HEK293 (cell line): Measurements from ENCODE around the gene FZD10.

Experiments
- CTCF ChIA-PET: fragments of 350-600 bp; formaldehyde crosslinking; extraction: SDS; loops from one replicate; lab custom pipeline; 2021; ENCODE audit warnings: antibody characterized with exemption; lab: Yijun Ruan, JAX
- POLR2A ChIA-PET: fragments of 300-600 bp; formaldehyde crosslinking; extraction: SDS; loops from one replicate; lab custom pipeline; 2020; ENCODE audit warnings: antibody characterized with exemption, inconsistent platforms; lab: Yijun Ruan, JAX
- H3K27ac ChIP-seq: fragments of 200-500 bp; sonication (Bioruptor generic); 2 replicates; pipeline ENCODE4 v1.5.1; 2014; ENCODE audit warnings: low read depth, low read length, control low read depth, inconsistent platforms; ENCODE audit errors: extremely low read depth
- H3K36me3 ChIP-seq, 2 experiments: fragments of 200-500 bp in 1 of 2; sonication (Bioruptor generic) in 1 of 2; 1 replicate in 1 of 2; 2 replicates in 1 of 2; pipeline ENCODE4 v1.5.1; 2014 to 2017; ENCODE audit warnings: inconsistent platforms in 2 of 2, low read length in 2 of 2; ENCODE audit not compliant: control insufficient read depth in 2 of 2, insufficient read depth in 1 of 2
- H3K4me1 ChIP-seq: fragments of 200-500 bp; sonication (Bioruptor generic); 2 replicates; pipeline ENCODE4 v1.5.1; 2014; ENCODE audit warnings: mild to moderate bottlenecking, low read length, inconsistent platforms; ENCODE audit not compliant: control insufficient read depth, insufficient read depth
- H3K4me3 ChIP-seq: 2 replicates; pipeline ENCODE4 v1.5.1; 2011; ENCODE audit warnings: low read depth, mild to moderate bottlenecking, control low read depth, low read length, moderate library complexity
- H3K9me3 ChIP-seq: fragments of 200-500 bp; sonication (Bioruptor generic); 2 replicates; pipeline ENCODE4 v1.5.1; 2014; ENCODE audit warnings: low read depth, low read length, inconsistent platforms; ENCODE audit not compliant: control insufficient read depth, insufficient read depth
- GFI1B ChIP-seq: fragments of 450-650 bp; formaldehyde crosslinking; IDR thresholded peaks from 2 replicates; pipeline ENCODE4 v1.5.1; 2016; ENCODE audit warnings: missing biosample characterization, missing genetic modification characterization
- HOXA7 ChIP-seq: sonication (generic); formaldehyde crosslinking; IDR thresholded peaks from 2 replicates; pipeline ENCODE4 v1.8.1; 2022; ENCODE audit warnings: missing genetic modification reagents, borderline replicate concordance
- KLF16 ChIP-seq: fragments of 450-650 bp; formaldehyde crosslinking; IDR thresholded peaks from 2 replicates; pipeline ENCODE4 v1.5.1; 2017; ENCODE audit warnings: missing biosample characterization, missing genetic modification characterization
- KLF7 ChIP-seq: fragments of 450-650 bp; formaldehyde crosslinking; IDR thresholded peaks from 2 replicates; pipeline ENCODE4 v1.5.1; 2016; ENCODE audit warnings: missing biosample characterization, missing genetic modification characterization, borderline replicate concordance
- OVOL3 ChIP-seq: fragments of 450-650 bp; formaldehyde crosslinking; IDR thresholded peaks from 2 replicates; pipeline ENCODE4 v1.5.1; 2016; ENCODE audit warnings: missing biosample characterization, missing genetic modification characterization
- PBX3 ChIP-seq: sonication (generic); formaldehyde crosslinking; IDR thresholded peaks from 2 replicates; pipeline ENCODE4 v1.8.1; 2022; ENCODE audit warnings: mild to moderate bottlenecking, moderate library complexity, missing genetic modification reagents
- REPIN1 ChIP-seq: fragments of 450-650 bp; formaldehyde crosslinking; IDR thresholded peaks from 2 replicates; pipeline ENCODE4 v1.5.1; 2017; ENCODE audit warnings: missing biosample characterization, missing genetic modification characterization, low read depth
- SETDB1 ChIP-seq: IDR thresholded peaks from one replicate; pipeline ENCODE4 v1.6.1; 2017; ENCODE audit warnings: mild to moderate bottlenecking, low read length, moderate library complexity, mixed read lengths; ENCODE audit not compliant: insufficient read length
- YY1 ChIP-seq: fragments of 450-650 bp; formaldehyde crosslinking; IDR thresholded peaks from 2 replicates; pipeline ENCODE4 v1.5.1; 2018; ENCODE audit warnings: missing biosample characterization, missing genetic modification characterization
- ZBTB21 ChIP-seq: fragments of 450-650 bp; formaldehyde crosslinking; IDR thresholded peaks from 2 replicates; pipeline ENCODE4 v1.5.1; 2017; ENCODE audit warnings: missing biosample characterization, missing genetic modification characterization
- ZBTB8A ChIP-seq: fragments of 450-650 bp; formaldehyde crosslinking; IDR thresholded peaks from 2 replicates; pipeline ENCODE4 v1.5.1; 2016; ENCODE audit warnings: missing biosample characterization, missing genetic modification characterization
- ZEB2 ChIP-seq: fragments of 450-650 bp; formaldehyde crosslinking; IDR thresholded peaks from 2 replicates; pipeline ENCODE4 v1.5.1; 2016; ENCODE audit warnings: missing biosample characterization, missing genetic modification characterization
- ZFP41 ChIP-seq: fragments of 450-650 bp; formaldehyde crosslinking; IDR thresholded peaks from 2 replicates; pipeline ENCODE4 v1.5.1; 2016; ENCODE audit warnings: missing biosample characterization, missing genetic modification characterization, borderline replicate concordance
- ZNF10 ChIP-seq: fragments of 450-650 bp; formaldehyde crosslinking; IDR thresholded peaks from 2 replicates; pipeline ENCODE4 v1.5.1; 2017; ENCODE audit warnings: missing biosample characterization, missing genetic modification characterization
- ZNF112 ChIP-seq: fragments of 450-650 bp; formaldehyde crosslinking; IDR thresholded peaks from 2 replicates; pipeline ENCODE4 v1.5.0; 2017; ENCODE audit warnings: missing biosample characterization, missing genetic modification characterization
- ZNF121 ChIP-seq: fragments of 450-650 bp; formaldehyde crosslinking; IDR thresholded peaks from 2 replicates; pipeline ENCODE4 v1.5.1; 2016; ENCODE audit warnings: missing biosample characterization, missing genetic modification characterization
- ZNF133 ChIP-seq: fragments of 450-650 bp; formaldehyde crosslinking; IDR thresholded peaks from 2 replicates; pipeline ENCODE4 v1.5.1; 2016; ENCODE audit warnings: missing biosample characterization, missing genetic modification characterization
- ZNF155 ChIP-seq: fragments of 450-650 bp; formaldehyde crosslinking; IDR thresholded peaks from 2 replicates; pipeline ENCODE4 v1.5.1; 2016; ENCODE audit warnings: missing biosample characterization, missing genetic modification characterization
- ZNF175 ChIP-seq: fragments of 450-650 bp; formaldehyde crosslinking; IDR thresholded peaks from 2 replicates; pipeline ENCODE4 v1.5.1; 2016; ENCODE audit warnings: missing biosample characterization, missing genetic modification characterization
- ZNF202 ChIP-seq: fragments of 450-650 bp; formaldehyde crosslinking; IDR thresholded peaks from 2 replicates; pipeline ENCODE4 v1.5.1; 2016; ENCODE audit warnings: missing biosample characterization, missing genetic modification characterization, borderline replicate concordance
- ZNF23 ChIP-seq: fragments of 450-650 bp; formaldehyde crosslinking; IDR thresholded peaks from 2 replicates; pipeline ENCODE4 v1.5.1; 2016; ENCODE audit warnings: missing biosample characterization, missing genetic modification characterization, borderline replicate concordance
- ZNF239 ChIP-seq: fragments of 450-650 bp; formaldehyde crosslinking; IDR thresholded peaks from 2 replicates; pipeline ENCODE4 v1.5.1; 2016; ENCODE audit warnings: missing biosample characterization, missing genetic modification characterization
- ZNF416 ChIP-seq: fragments of 450-650 bp; formaldehyde crosslinking; IDR thresholded peaks from 2 replicates; pipeline ENCODE4 v1.5.1; 2016; ENCODE audit warnings: missing biosample characterization, missing genetic modification characterization
- ZNF488 ChIP-seq: fragments of 450-650 bp; formaldehyde crosslinking; IDR thresholded peaks from 2 replicates; pipeline ENCODE4 v1.5.1; 2016; ENCODE audit warnings: missing biosample characterization, missing genetic modification characterization
- ZNF544 ChIP-seq: fragments of 450-650 bp; formaldehyde crosslinking; IDR thresholded peaks from 2 replicates; pipeline ENCODE4 v1.5.0; 2017; ENCODE audit warnings: missing biosample characterization, missing genetic modification characterization
- ZNF560 ChIP-seq: fragments of 450-650 bp; formaldehyde crosslinking; IDR thresholded peaks from 2 replicates; pipeline ENCODE4 v1.5.1; 2017; ENCODE audit warnings: missing biosample characterization, missing genetic modification characterization, borderline replicate concordance
- ZNF571 ChIP-seq: fragments of 450-650 bp; formaldehyde crosslinking; IDR thresholded peaks from 2 replicates; pipeline ENCODE4 v1.5.0; 2017; ENCODE audit warnings: missing biosample characterization, missing genetic modification characterization
- ZNF596 ChIP-seq: fragments of 450-650 bp; IDR thresholded peaks from 2 replicates; pipeline ENCODE4 v1.5.0; 2018; ENCODE audit warnings: missing biosample characterization, mild to moderate bottlenecking, missing genetic modification characterization, moderate library complexity
- ZNF610 ChIP-seq: fragments of 450-650 bp; formaldehyde crosslinking; IDR thresholded peaks from 2 replicates; pipeline ENCODE4 v1.5.1; 2016; ENCODE audit warnings: missing biosample characterization, missing genetic modification characterization, borderline replicate concordance
- ZNF623 ChIP-seq: fragments of 450-650 bp; formaldehyde crosslinking; IDR thresholded peaks from 2 replicates; pipeline ENCODE4 v1.5.1; 2016; ENCODE audit warnings: missing biosample characterization, missing genetic modification characterization
- ZNF654 ChIP-seq: fragments of 450-650 bp; formaldehyde crosslinking; IDR thresholded peaks from 2 replicates; pipeline ENCODE4 v1.5.1; 2016; ENCODE audit warnings: low read depth, missing biosample characterization, missing genetic modification characterization
- ZNF660 ChIP-seq: fragments of 450-650 bp; IDR thresholded peaks from 2 replicates; pipeline ENCODE4 v1.5.1; 2018; ENCODE audit warnings: missing biosample characterization, mild to moderate bottlenecking, missing genetic modification characterization
- ZNF776 ChIP-seq: fragments of 450-650 bp; formaldehyde crosslinking; IDR thresholded peaks from 2 replicates; pipeline ENCODE4 v1.5.0; 2017; ENCODE audit warnings: missing biosample characterization, missing genetic modification characterization, borderline replicate concordance
- ZNF791 ChIP-seq: fragments of 450-650 bp; formaldehyde crosslinking; IDR thresholded peaks from 2 replicates; pipeline ENCODE4 v1.5.1; 2016; ENCODE audit warnings: missing biosample characterization, missing genetic modification characterization
- ZSCAN30 ChIP-seq: fragments of 450-650 bp; IDR thresholded peaks from 2 replicates; pipeline ENCODE4 v1.5.1; 2018; ENCODE audit warnings: missing biosample characterization, mild to moderate bottlenecking, missing genetic modification characterization, moderate library complexity

The FZD10 gene

GRCh38 chr12:130195369-130195768, 33.1 kb downstream of the FZD10 start (continued):
- TF ChIP-seq ZNF133 (tag by site-specific recombination), result no peak
- TF ChIP-seq SETDB1, result no peak
- TF ChIP-seq ZEB2 (tag by site-specific recombination), result no peak
- TF ChIP-seq ZNF121 (tag by site-specific recombination), result no peak
- no peak for TF ChIP-seq OVOL3 (tag by site-specific recombination)
- TF ChIP-seq, all 188 proteins: peak for 0

- H3K9me3 ChIP-seq, result no peaks in the 10 kb centered on the region
- ChIA-PET CTCF (no interaction called here), POLR2A (no interaction called here)
- no peaks in the 10 kb centered on the region for H3K36me3 ChIP-seq
- TF ChIP-seq ZNF202 (tag by site-specific recombination), result no peak
- TF ChIP-seq KLF7 (tag by site-specific recombination), result no peak
- TF ChIP-seq ZEB2 (tag by site-specific recombination), result no peak
- TF ChIP-seq ZNF10 (tag by site-specific recombination), result no peak
- no peak for TF ChIP-seq ZFP41
- no peak for TF ChIP-seq PBX3 (CRISPR knock-in tag)
- no peak for TF ChIP-seq ZNF112 (tag by site-specific recombination)
- no peak for TF ChIP-seq ZNF560 (tag by site-specific recombination)
- TF ChIP-seq ZNF623 (tag by site-specific recombination), result no peak
- no peak for TF ChIP-seq ZNF596 (tag by site-specific recombination)
- TF ChIP-seq ZBTB8A (tag by site-specific recombination), result no peak
- TF ChIP-seq REPIN1 (tag by site-specific recombination), result no peak
- no peak for TF ChIP-seq ZNF654 (tag by site-specific recombination)
- TF ChIP-seq ZBTB21 (tag by site-specific recombination), result no peak
- TF ChIP-seq ZNF660 (tag by site-specific recombination), result no peak
- H3K4me1 ChIP-seq, result no peaks in the 10 kb centered on the region
- no peak overlapping the region for H3K4me3 ChIP-seq
- no peak overlapping the region for H3K27ac ChIP-seq
Observed at GRCh38 chr12:130195776-130196175, 33.5 kb downstream of the FZD10 start.

- Histone ChIP-seq H3K4me1 (no peaks in the 10 kb centered on the region), H3K4me3 (no peak overlapping the region), H3K27ac (no peak overlapping the region), H3K9me3 (no peaks in the 10 kb centered on the region), H3K36me3 (no peaks in the 10 kb centered on the region)
- ChIA-PET POLR2A (no interaction called here), CTCF (no interaction called here)
- no peak for TF ChIP-seq ZNF610
- TF ChIP-seq HOXA7 (CRISPR knock-in tag), result no peak
- no peak for TF ChIP-seq ZNF488 (tag by site-specific recombination)
- TF ChIP-seq ZNF571 (tag by site-specific recombination), result no peak
- TF ChIP-seq ZSCAN30, result no peak
- no peak for TF ChIP-seq ZNF791 (tag by site-specific recombination)
- no peak for TF ChIP-seq YY1 (tag by site-specific recombination)
- no peak for TF ChIP-seq KLF16 (tag by site-specific recombination)
- TF ChIP-seq ZNF416 (tag by site-specific recombination), result no peak
- no peak for TF ChIP-seq ZNF175 (tag by site-specific recombination)
- TF ChIP-seq ZNF155 (tag by site-specific recombination), result no peak
- no peak for TF ChIP-seq ZNF544 (tag by site-specific recombination)
- no peak for TF ChIP-seq ZNF23 (tag by site-specific recombination)
- TF ChIP-seq ZNF776, result no peak
- no peak for TF ChIP-seq GFI1B (tag by site-specific recombination)
- no peak for TF ChIP-seq ZNF239
Observed at GRCh38 chr12:130196827-130197226, 34.6 kb downstream of the FZD10 start.
